ENCODE results near the gene CLIP2.
"Not testable (repeated sequence)": the region's sequence is repeated elsewhere in the genome, so short reads cannot be mapped to it uniquely, and the experiment has no call there.

The CLIP2 gene

GRCh38 chr7:74405191-74405898 is 116.1 kb downstream of the CLIP2 start:
- peak; percentile 10 for DNase-seq (ENCODE audit: low read depth)
- H3K4me3 ChIP-seq (replicated peaks; ENCODE audit: low read depth, low read length), result no peak overlapping the region

GRCh38 chr7:74405899-74406512 is 116.8 kb downstream of the CLIP2 start:
- H3K4me3 ChIP-seq (replicated peaks; ENCODE audit: low read depth, low read length), result no peak overlapping the region
- no peak for DNase-seq (ENCODE audit: low read depth)
- TF ChIP-seq, protein P1, sequence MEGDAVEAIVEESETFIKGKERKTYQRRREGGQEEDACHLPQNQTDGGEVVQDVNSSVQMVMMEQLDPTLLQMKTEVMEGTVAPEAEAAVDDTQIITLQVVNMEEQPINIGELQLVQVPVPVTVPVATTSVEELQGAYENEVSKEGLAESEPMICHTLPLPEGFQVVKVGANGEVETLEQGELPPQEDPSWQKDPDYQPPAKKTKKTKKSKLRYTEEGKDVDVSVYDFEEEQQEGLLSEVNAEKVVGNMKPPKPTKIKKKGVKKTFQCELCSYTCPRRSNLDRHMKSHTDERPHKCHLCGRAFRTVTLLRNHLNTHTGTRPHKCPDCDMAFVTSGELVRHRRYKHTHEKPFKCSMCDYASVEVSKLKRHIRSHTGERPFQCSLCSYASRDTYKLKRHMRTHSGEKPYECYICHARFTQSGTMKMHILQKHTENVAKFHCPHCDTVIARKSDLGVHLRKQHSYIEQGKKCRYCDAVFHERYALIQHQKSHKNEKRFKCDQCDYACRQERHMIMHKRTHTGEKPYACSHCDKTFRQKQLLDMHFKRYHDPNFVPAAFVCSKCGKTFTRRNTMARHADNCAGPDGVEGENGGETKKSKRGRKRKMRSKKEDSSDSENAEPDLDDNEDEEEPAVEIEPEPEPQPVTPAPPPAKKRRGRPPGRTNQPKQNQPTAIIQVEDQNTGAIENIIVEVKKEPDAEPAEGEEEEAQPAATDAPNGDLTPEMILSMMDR (IDR thresholded peaks at IDR 0.05; ENCODE audit: low read length, missing control alignments), result no peak

More at GRCh38 chr7:74405191-74405898, 116.1 kb downstream of the CLIP2 start:
- TF ChIP-seq, protein P1 (IDR thresholded peaks at IDR 0.05; ENCODE audit: low read length, missing control alignments), result peak; percentile 28

- no peak overlapping the region for H3K4me3 ChIP-seq (replicated peaks; ENCODE audit: low read depth, low read length)
- DNase-seq (ENCODE audit: low read depth), result no peak
- TF ChIP-seq, protein P1 (IDR thresholded peaks at IDR 0.05; ENCODE audit: low read length, missing control alignments), result no peak
These were observed 118.8 kb downstream of the CLIP2 start for GRCh38 chr7:74407958-74408357.

- TF ChIP-seq, protein P1 (IDR thresholded peaks at IDR 0.05; ENCODE audit: low read length, missing control alignments), result no peak
- DNase-seq (ENCODE audit: low read depth), result no peak
- no peak overlapping the region for H3K4me3 ChIP-seq (replicated peaks; ENCODE audit: low read depth, low read length)
These were observed 120.4 kb downstream of the CLIP2 start for GRCh38 chr7:74409571-74409970.

- TF ChIP-seq, protein P1 (IDR thresholded peaks at IDR 0.05; ENCODE audit: low read length, missing control alignments), result no peak
These were observed 121.6 kb downstream of the CLIP2 start for GRCh38 chr7:74410772-74411171.

DNA sequence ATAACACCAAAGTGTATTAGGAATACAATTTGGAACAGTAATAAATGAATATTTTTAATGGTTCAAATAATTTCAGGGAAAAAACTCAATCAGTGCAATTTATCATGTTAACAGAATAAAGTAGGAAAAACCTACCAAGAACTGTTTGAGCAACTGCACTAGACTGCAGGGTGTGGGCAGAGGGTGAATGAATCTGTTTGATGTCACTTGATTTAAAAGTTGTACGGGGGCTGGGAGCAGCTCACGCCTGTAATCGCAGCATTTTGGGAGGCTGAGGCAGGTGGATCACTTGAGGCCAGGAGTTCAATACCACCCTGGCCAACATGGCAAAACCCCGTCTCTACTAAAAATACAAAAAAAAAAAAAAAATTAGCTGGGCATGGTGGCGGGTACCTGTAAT is 122.4 kb downstream of the CLIP2 start:
- not testable (repeated sequence) for DNase-seq (ENCODE audit: low read depth)

More at GRCh38 chr7:74410772-74411171, 121.6 kb downstream of the CLIP2 start:
- H3K4me3 ChIP-seq (replicated peaks; ENCODE audit: low read depth, low read length), result no peak overlapping the region
- DNase-seq (ENCODE audit: low read depth), result no peak

DNA sequence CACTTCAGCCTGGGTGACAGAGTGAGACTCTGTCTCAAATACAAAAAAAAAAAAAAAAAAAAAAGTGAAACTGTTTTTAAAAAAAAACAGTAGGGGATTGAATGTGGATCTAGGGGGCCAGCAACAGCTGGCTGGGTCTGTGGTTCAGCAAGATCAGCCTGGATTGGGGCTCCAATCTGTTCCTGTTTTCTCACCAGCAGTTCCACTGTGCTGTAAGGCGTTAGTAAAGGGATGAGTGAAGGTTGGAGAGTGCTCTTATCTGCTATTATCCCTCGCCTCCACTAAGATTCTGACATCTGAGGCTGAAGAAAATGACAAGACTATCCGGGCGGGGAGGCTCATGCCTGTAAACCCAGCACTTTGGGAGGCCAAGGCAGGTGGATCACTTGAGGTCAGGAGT is 122.8 kb downstream of the CLIP2 start:
- no peak overlapping the region for H3K4me3 ChIP-seq (replicated peaks; ENCODE audit: low read depth, low read length)
- TF ChIP-seq, protein P1 (IDR thresholded peaks at IDR 0.05; ENCODE audit: low read length, missing control alignments), result no peak
- DNase-seq (ENCODE audit: low read depth), result no peak

More for the DNA sequence above, 122.4 kb downstream of the CLIP2 start:
- H3K4me3 ChIP-seq (replicated peaks; ENCODE audit: low read depth, low read length), result not testable (repeated sequence)
